Neural cell (in vitro differentiated cells): Measurements from ENCODE around the gene GRK4. TPM values are rescaled to one million over a fixed set of nuclear protein-coding genes. Genes with fewer than 3 reads are reported as not detected.
"Not testable (repeated sequence)": the region's sequence is repeated elsewhere in the genome, so short reads cannot be mapped to it uniquely, and the experiment has no call there.

Source experiments
- H2AFZ ChIP-seq: fragments of 200-600, 300-800 bp; sonication (generic), shearing (Covaris generic); 2 replicates; pipeline ENCODE4 v1.6.0; 2014; ENCODE audit warnings: low read depth, mild to moderate bottlenecking, antibody characterized with exemption, low read length, moderate library complexity
- H3F3A ChIP-seq: fragments of 200-600 bp; shearing (Covaris generic); 2 replicates; pipeline ENCODE4 v1.6.1; 2016; ENCODE audit warnings: mild to moderate bottlenecking, moderate library complexity, mixed read lengths, antibody characterized with exemption, low read length; ENCODE audit not compliant: insufficient read depth, poor library complexity, severe bottlenecking
- H3K27ac ChIP-seq: fragments of 200-600, 300-800 bp; sonication (generic), shearing (Covaris generic); 2 replicates; pipeline ENCODE4 v1.5.1; 2014; ENCODE audit warnings: mild to moderate bottlenecking, low read length, moderate library complexity
- H3K27me3 ChIP-seq: fragments of 300-800, 200-600 bp; sonication (generic), shearing (Covaris generic); 2 replicates; pipeline ENCODE4 v1.6.0; 2014; ENCODE audit warnings: mild to moderate bottlenecking, low read depth, low read length, moderate library complexity; ENCODE audit not compliant: insufficient read depth
- H3K36me3 ChIP-seq: fragments of 300-800, 200-600 bp; sonication (generic), shearing (Covaris generic); 2 replicates; pipeline ENCODE4 v1.5.1; 2014; ENCODE audit warnings: mild to moderate bottlenecking, antibody characterized with exemption, low read length, moderate library complexity; ENCODE audit not compliant: insufficient read depth
- H3K4me2 ChIP-seq: fragments of 300-800, 200-600 bp; sonication (generic), shearing (Covaris generic); 2 replicates; pipeline ENCODE4 v1.6.0; 2014; ENCODE audit warnings: mild to moderate bottlenecking, low read length
- H3K4me3 ChIP-seq: fragments of 300-800, 200-600 bp; sonication (generic), shearing (Covaris generic); 2 replicates; pipeline ENCODE4 v1.5.1; 2014; ENCODE audit warnings: mild to moderate bottlenecking, low read length, moderate library complexity
- H3K79me2 ChIP-seq: fragments of 200-600 bp; shearing (Covaris generic); replicated peaks from 2 replicates; pipeline ENCODE4 v1.6.0; 2014; ENCODE audit warnings: mild to moderate bottlenecking, low read length, moderate library complexity; ENCODE audit not compliant: insufficient read depth
- H3K9ac ChIP-seq: fragments of 300-800, 200-600 bp; sonication (generic), shearing (Covaris generic); 2 replicates; pipeline ENCODE4 v1.6.1; 2016; ENCODE audit warnings: mild to moderate bottlenecking, low read length, mixed read lengths
- H3K9me2 ChIP-seq: fragments of 200-600 bp; shearing (Covaris generic); 2 replicates; pipeline ENCODE4 v1.6.1; 2016; ENCODE audit warnings: mild to moderate bottlenecking, low read length, mixed read lengths; ENCODE audit not compliant: insufficient read depth
- H3K9me3 ChIP-seq: fragments of 200-600, 300-800 bp; sonication (generic), shearing (Covaris generic); 2 replicates; pipeline ENCODE4 v1.6.1; 2016; ENCODE audit warnings: mild to moderate bottlenecking, mixed run types, low read length, moderate library complexity, mixed read lengths
- H4K20me1 ChIP-seq: fragments of 200-600 bp; shearing (Covaris generic); 2 replicates; pipeline ENCODE4 v1.6.1; 2016; ENCODE audit warnings: mild to moderate bottlenecking, mixed run types; ENCODE audit not compliant: insufficient read depth
- EZH2 ChIP-seq: fragments of 200-600, 300-800 bp; shearing (Covaris generic), sonication (generic); IDR thresholded peaks from 2 replicates; pipeline ENCODE4 v1.6.1; 2014; ENCODE audit warnings: antibody characterized with exemption, low read length, borderline replicate concordance, mild to moderate bottlenecking; ENCODE audit not compliant: insufficient read depth, poor library complexity, severe bottlenecking
- MXI1 ChIP-seq: fragments of 450-650 bp; conservative IDR thresholded peaks from 2 replicates; pipeline ENCODE4 v1.6.1; 2014; ENCODE audit warnings: antibody characterized with exemption, mild to moderate bottlenecking; ENCODE audit not compliant: poor library complexity, severe bottlenecking
- RAD21 ChIP-seq: fragments of 450-650 bp; conservative IDR thresholded peaks from 2 replicates; pipeline ENCODE4 v1.6.1; 2014; ENCODE audit warnings: antibody characterized with exemption, mild to moderate bottlenecking, moderate library complexity
- SMC3 ChIP-seq: fragments of 450-650 bp; conservative IDR thresholded peaks from 2 replicates; pipeline ENCODE4 v1.6.1; 2014; ENCODE audit warnings: antibody characterized with exemption, mild to moderate bottlenecking, moderate library complexity; ENCODE audit not compliant: poor library complexity
- TAF1 ChIP-seq: IDR thresholded peaks from 2 replicates; pipeline ENCODE4 v1.6.1; 2012; ENCODE audit warnings: low read depth
- polyA plus RNA-seq: library from polyadenylated mRNA; depleted of rRNA; stranded (reverse); fragments of >200 nt; gene quantifications from 2 replicates; pipeline ENCODE4 v1.2.3, GENCODE V29; 2014
- TF ChIP-seq, protein P1 (sequence below): fragments of 450-650 bp; IDR thresholded peaks from 2 replicates; pipeline ENCODE4 v1.5.1; 2014; ENCODE audit warnings: antibody characterized with exemption, mild to moderate bottlenecking, moderate library complexity; ENCODE audit not compliant: poor library complexity, severe bottlenecking
- TF ChIP-seq, protein P2 (sequence below): IDR thresholded peaks from 2 replicates; pipeline ENCODE4 v1.6.1; 2012; ENCODE audit warnings: borderline replicate concordance

GRK4 gene
- polyA plus RNA-seq, 1 donor from 2014 or later, result 17.4 TPM

DNA sequence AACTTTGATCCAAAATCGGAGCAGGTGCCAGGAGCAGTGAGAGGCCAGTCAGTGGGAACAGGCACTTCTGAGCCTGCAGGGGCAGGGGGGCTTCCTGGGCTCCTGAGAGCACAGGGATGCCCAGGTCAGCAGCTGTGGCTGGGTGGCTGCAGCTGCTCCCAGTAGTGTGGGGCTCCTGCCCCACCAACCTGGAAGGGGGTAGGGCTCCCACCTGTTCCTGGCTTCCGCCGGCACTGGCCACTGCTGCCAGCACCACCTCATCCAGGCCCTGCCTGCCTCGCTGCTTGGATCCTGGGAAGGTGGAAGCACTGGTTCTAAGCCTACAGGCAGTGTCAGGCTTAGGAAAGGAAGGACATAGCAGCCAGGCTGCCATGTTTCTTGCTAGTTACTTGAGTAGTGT, 18.6 kb downstream of the GRK4 start:
- Histone ChIP-seq H3K4me2 (no peak overlapping the region), H3K9ac (no peak overlapping the region), H3K9me2 (no peaks in the 10 kb centered on the region), H3K27ac (no peak overlapping the region), H3K79me2 (no peaks in the 10 kb centered on the region), H2AFZ (no peak overlapping the region), H3F3A (no peaks in the 10 kb centered on the region), H3K36me3 (no peaks in the 10 kb centered on the region), H4K20me1 (no peaks in the 10 kb centered on the region), H3K27me3 (no peaks in the 10 kb centered on the region), H3K4me3 (no peak overlapping the region), H3K9me3 (no peaks in the 10 kb centered on the region)
- no peak for TF ChIP-seq EZH2
- TF ChIP-seq, protein P1, sequence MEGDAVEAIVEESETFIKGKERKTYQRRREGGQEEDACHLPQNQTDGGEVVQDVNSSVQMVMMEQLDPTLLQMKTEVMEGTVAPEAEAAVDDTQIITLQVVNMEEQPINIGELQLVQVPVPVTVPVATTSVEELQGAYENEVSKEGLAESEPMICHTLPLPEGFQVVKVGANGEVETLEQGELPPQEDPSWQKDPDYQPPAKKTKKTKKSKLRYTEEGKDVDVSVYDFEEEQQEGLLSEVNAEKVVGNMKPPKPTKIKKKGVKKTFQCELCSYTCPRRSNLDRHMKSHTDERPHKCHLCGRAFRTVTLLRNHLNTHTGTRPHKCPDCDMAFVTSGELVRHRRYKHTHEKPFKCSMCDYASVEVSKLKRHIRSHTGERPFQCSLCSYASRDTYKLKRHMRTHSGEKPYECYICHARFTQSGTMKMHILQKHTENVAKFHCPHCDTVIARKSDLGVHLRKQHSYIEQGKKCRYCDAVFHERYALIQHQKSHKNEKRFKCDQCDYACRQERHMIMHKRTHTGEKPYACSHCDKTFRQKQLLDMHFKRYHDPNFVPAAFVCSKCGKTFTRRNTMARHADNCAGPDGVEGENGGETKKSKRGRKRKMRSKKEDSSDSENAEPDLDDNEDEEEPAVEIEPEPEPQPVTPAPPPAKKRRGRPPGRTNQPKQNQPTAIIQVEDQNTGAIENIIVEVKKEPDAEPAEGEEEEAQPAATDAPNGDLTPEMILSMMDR, result no peak
- TF ChIP-seq TAF1, result no peak

DNA sequence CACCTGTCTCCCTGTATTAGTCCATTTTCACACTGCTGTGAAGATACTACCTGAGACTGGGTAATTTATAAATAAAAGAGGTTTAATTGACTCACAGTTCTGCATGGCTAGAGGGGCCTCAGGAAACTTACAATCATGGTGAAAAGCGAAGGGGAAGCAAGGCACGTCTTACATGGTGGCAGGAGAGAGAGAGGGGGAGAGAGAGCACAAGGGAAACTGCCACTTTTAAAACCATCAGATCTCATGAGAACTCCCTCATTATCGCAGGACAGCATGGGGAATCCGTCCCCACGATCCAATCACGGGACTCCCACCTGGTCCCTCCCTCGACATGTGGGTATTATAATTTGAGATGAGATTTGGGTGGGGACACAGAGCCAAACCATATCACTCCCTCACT, 20.3 kb downstream of the GRK4 start:
- not testable (repeated sequence) for H3K27ac ChIP-seq

DNA sequence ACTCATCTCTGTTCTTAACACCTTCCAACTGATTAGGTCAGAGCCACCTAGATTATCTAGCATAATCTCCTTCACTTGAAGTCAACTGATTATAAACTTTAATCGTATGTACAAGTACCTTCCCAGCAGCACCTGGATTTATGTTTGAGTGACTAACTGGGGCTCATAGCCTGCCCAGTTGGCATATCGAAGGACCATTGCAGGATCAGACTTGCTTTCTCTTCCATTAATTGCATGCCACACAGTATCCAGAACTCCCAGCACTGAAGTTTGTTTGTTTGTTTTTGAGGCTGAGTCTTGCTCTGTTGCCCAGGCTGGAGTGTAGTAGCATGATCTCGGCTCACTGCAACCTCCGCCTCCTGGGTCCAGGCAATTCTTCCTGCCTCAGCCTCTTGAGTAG, 27.9 kb downstream of the GRK4 start:
- Histone ChIP-seq H4K20me1 (no peaks in the 10 kb centered on the region), H3K27ac (no peak overlapping the region), H3K79me2 (no peaks in the 10 kb centered on the region), H3K9ac (no peak overlapping the region), H3K4me3 (no peak overlapping the region), H3K36me3 (no peaks in the 10 kb centered on the region), H3K9me3 (no peaks in the 10 kb centered on the region), H3K27me3 (no peaks in the 10 kb centered on the region), H3K4me2 (no peak overlapping the region), H3F3A (no peaks in the 10 kb centered on the region), H2AFZ (no peak overlapping the region), H3K9me2 (no peaks in the 10 kb centered on the region)
- TF ChIP-seq RAD21 (no peak), TAF1 (no peak), EZH2 (no peak), MXI1 (no peak), SMC3 (no peak)
- TF ChIP-seq, protein P1, result no peak
- TF ChIP-seq, protein P2, sequence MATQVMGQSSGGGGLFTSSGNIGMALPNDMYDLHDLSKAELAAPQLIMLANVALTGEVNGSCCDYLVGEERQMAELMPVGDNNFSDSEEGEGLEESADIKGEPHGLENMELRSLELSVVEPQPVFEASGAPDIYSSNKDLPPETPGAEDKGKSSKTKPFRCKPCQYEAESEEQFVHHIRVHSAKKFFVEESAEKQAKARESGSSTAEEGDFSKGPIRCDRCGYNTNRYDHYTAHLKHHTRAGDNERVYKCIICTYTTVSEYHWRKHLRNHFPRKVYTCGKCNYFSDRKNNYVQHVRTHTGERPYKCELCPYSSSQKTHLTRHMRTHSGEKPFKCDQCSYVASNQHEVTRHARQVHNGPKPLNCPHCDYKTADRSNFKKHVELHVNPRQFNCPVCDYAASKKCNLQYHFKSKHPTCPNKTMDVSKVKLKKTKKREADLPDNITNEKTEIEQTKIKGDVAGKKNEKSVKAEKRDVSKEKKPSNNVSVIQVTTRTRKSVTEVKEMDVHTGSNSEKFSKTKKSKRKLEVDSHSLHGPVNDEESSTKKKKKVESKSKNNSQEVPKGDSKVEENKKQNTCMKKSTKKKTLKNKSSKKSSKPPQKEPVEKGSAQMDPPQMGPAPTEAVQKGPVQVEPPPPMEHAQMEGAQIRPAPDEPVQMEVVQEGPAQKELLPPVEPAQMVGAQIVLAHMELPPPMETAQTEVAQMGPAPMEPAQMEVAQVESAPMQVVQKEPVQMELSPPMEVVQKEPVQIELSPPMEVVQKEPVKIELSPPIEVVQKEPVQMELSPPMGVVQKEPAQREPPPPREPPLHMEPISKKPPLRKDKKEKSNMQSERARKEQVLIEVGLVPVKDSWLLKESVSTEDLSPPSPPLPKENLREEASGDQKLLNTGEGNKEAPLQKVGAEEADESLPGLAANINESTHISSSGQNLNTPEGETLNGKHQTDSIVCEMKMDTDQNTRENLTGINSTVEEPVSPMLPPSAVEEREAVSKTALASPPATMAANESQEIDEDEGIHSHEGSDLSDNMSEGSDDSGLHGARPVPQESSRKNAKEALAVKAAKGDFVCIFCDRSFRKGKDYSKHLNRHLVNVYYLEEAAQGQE, result no peak

More for the DNA sequence above, 20.3 kb downstream of the GRK4 start:
- H3K4me3 ChIP-seq, H4K20me1 ChIP-seq, H3K36me3 ChIP-seq, H3K27me3 ChIP-seq, H3F3A ChIP-seq, H3K4me2 ChIP-seq, H3K9me2 ChIP-seq, H3K9ac ChIP-seq, H2AFZ ChIP-seq, H3K79me2 ChIP-seq, H3K9me3 ChIP-seq: not testable (repeated sequence)
